HEK293 (cell line): ENCODE data around the gene PHAF1.

Source experiments
- KLF17 ChIP-seq: fragments of 450-650 bp; formaldehyde crosslinking; IDR thresholded peaks from 2 replicates; pipeline ENCODE4 v1.5.1; 2016; ENCODE audit warnings: missing biosample characterization, missing genetic modification characterization
- MEIS1 ChIP-seq: sonication (generic); formaldehyde crosslinking; IDR thresholded peaks from 2 replicates; pipeline ENCODE4 v1.8.1; 2022; ENCODE audit warnings: missing genetic modification reagents, mild to moderate bottlenecking, borderline replicate concordance
- PATZ1 ChIP-seq: fragments of 450-650 bp; formaldehyde crosslinking; IDR thresholded peaks from 2 replicates; pipeline ENCODE4 v1.5.1; 2016; ENCODE audit warnings: missing biosample characterization, missing genetic modification characterization
- PRDM1 ChIP-seq: fragments of 450-650 bp; formaldehyde crosslinking; IDR thresholded peaks from 2 replicates; pipeline ENCODE4; 2016; ENCODE audit warnings: missing biosample characterization, missing genetic modification characterization
- REST ChIP-seq: fragments of 450-650 bp; formaldehyde crosslinking; IDR thresholded peaks from 2 replicates; pipeline ENCODE4 v1.5.1; 2016; ENCODE audit warnings: missing biosample characterization, missing genetic modification characterization
- ZBTB20 ChIP-seq: fragments of 450-650 bp; formaldehyde crosslinking; IDR thresholded peaks from 2 replicates; pipeline ENCODE4 v1.5.1; 2016; ENCODE audit warnings: missing biosample characterization, missing genetic modification characterization
- ZBTB26 ChIP-seq: fragments of 450-650 bp; formaldehyde crosslinking; optimal IDR thresholded peaks from 2 replicates; pipeline ENCODE3; 2016; ENCODE audit warnings: missing biosample characterization, mild to moderate bottlenecking, missing genetic modification characterization
- ZBTB49 ChIP-seq: fragments of 450-650 bp; formaldehyde crosslinking; IDR thresholded peaks from 2 replicates; pipeline ENCODE4 v1.5.1; 2016; ENCODE audit warnings: missing biosample characterization, missing genetic modification characterization, low read depth
- ZFP41 ChIP-seq: fragments of 450-650 bp; formaldehyde crosslinking; IDR thresholded peaks from 2 replicates; pipeline ENCODE4 v1.5.1; 2016; ENCODE audit warnings: missing biosample characterization, missing genetic modification characterization, borderline replicate concordance
- ZNF133 ChIP-seq: fragments of 450-650 bp; formaldehyde crosslinking; IDR thresholded peaks from 2 replicates; pipeline ENCODE4 v1.5.1; 2016; ENCODE audit warnings: missing biosample characterization, missing genetic modification characterization
- ZNF157 ChIP-seq: fragments of 450-650 bp; formaldehyde crosslinking; IDR thresholded peaks from 2 replicates; pipeline ENCODE4 v1.5.1; 2016; ENCODE audit warnings: missing biosample characterization, missing genetic modification characterization
- ZNF302 ChIP-seq: fragments of 450-650 bp; formaldehyde crosslinking; IDR thresholded peaks from 2 replicates; pipeline ENCODE4 v1.5.1; 2016; ENCODE audit warnings: missing biosample characterization, missing genetic modification characterization, low read depth
- ZNF311 ChIP-seq: fragments of 450-650 bp; formaldehyde crosslinking; IDR thresholded peaks from 2 replicates; pipeline ENCODE4 v1.5.1; 2017; ENCODE audit warnings: missing biosample characterization, missing genetic modification characterization, borderline replicate concordance
- ZNF350 ChIP-seq: fragments of 450-650 bp; formaldehyde crosslinking; IDR thresholded peaks from 2 replicates; pipeline ENCODE4 v1.5.0; 2017; ENCODE audit warnings: missing biosample characterization, mild to moderate bottlenecking, missing genetic modification characterization
- ZNF366 ChIP-seq: fragments of 450-650 bp; formaldehyde crosslinking; conservative IDR thresholded peaks from 2 replicates; pipeline ENCODE4 v1.5.1; 2016; ENCODE audit warnings: missing biosample characterization, missing genetic modification characterization
- ZNF518A ChIP-seq: fragments of 450-650 bp; formaldehyde crosslinking; conservative IDR thresholded peaks from 2 replicates; pipeline ENCODE4 v1.5.1; 2016; ENCODE audit warnings: low read depth, missing biosample characterization, missing genetic modification characterization
- ZNF555 ChIP-seq: fragments of 450-650 bp; formaldehyde crosslinking; conservative IDR thresholded peaks from 2 replicates; pipeline ENCODE4 v1.5.1; 2017; ENCODE audit warnings: missing biosample characterization, mild to moderate bottlenecking, missing genetic modification characterization, inconsistent platforms
- ZNF571 ChIP-seq: fragments of 450-650 bp; formaldehyde crosslinking; IDR thresholded peaks from 2 replicates; pipeline ENCODE4 v1.5.0; 2017; ENCODE audit warnings: missing biosample characterization, missing genetic modification characterization
- ZNF600 ChIP-seq: fragments of 450-650 bp; formaldehyde crosslinking; IDR thresholded peaks from 2 replicates; pipeline ENCODE4 v1.5.1; 2016; ENCODE audit warnings: missing biosample characterization, missing genetic modification characterization
- ZNF626 ChIP-seq: fragments of 450-650 bp; sonication (Bioruptor Pico); formaldehyde crosslinking; IDR thresholded peaks from 2 replicates; pipeline ENCODE4 v1.5.1; 2018; ENCODE audit warnings: missing biosample characterization, missing genetic modification characterization, inconsistent platforms
- ZNF660 ChIP-seq: fragments of 450-650 bp; IDR thresholded peaks from 2 replicates; pipeline ENCODE4 v1.5.1; 2018; ENCODE audit warnings: missing biosample characterization, mild to moderate bottlenecking, missing genetic modification characterization
- ZNF776 ChIP-seq: fragments of 450-650 bp; formaldehyde crosslinking; IDR thresholded peaks from 2 replicates; pipeline ENCODE4 v1.5.0; 2017; ENCODE audit warnings: missing biosample characterization, missing genetic modification characterization, borderline replicate concordance
- ZSCAN16 ChIP-seq: fragments of 450-650 bp; formaldehyde crosslinking; IDR thresholded peaks from 2 replicates; pipeline ENCODE4 v1.5.1; 2016; ENCODE audit warnings: missing biosample characterization, missing genetic modification characterization
- ZXDB ChIP-seq: fragments of 450-650 bp; formaldehyde crosslinking; IDR thresholded peaks from 2 replicates; pipeline ENCODE4 v1.5.1; 2016; ENCODE audit warnings: missing biosample characterization, missing genetic modification characterization

Gene PHAF1

GRCh38 chr16:67109407-67110135, at the start of gene PHAF1 (continued):
- TF ChIP-seq ZBTB49: no peak
- TF ChIP-seq ZNF157 (tag by site-specific recombination): no peak
- TF ChIP-seq ZNF776 (tag by site-specific recombination): no peak
- TF ChIP-seq ZNF350 (tag by site-specific recombination): no peak
- no peak for TF ChIP-seq ZNF518A (tag by site-specific recombination)
- TF ChIP-seq ZSCAN16: no peak
- 0 out of 2 replicates have a peak, but pooled peaks have one; percentile 51 for TF ChIP-seq ZXDB (tag by site-specific recombination)
- TF ChIP-seq ZNF311 (tag by site-specific recombination): no peak
- no peak for TF ChIP-seq PRDM1 (tag by site-specific recombination)
- no peak for TF ChIP-seq ZNF571 (tag by site-specific recombination)
- peak; percentile 67 for TF ChIP-seq PATZ1 (tag by site-specific recombination)
- no peak for TF ChIP-seq REST
- TF ChIP-seq ZNF366: no peak
- no peak for TF ChIP-seq ZNF133
- TF ChIP-seq MEIS1 (CRISPR knock-in tag): no peak
- peak; percentile 83 for TF ChIP-seq ZBTB26
- TF ChIP-seq ZNF555 (tag by site-specific recombination): no peak
- no peak for TF ChIP-seq ZNF302 (tag by site-specific recombination)
- TF ChIP-seq ZNF660: peak; percentile 42; the same call in 1 of the 2 replicates
- peak; percentile 91 for TF ChIP-seq ZNF600 (tag by site-specific recombination)
- TF ChIP-seq KLF17 (tag by site-specific recombination): no peak
- TF ChIP-seq ZBTB20: peak; percentile 19; the same call in 1 of the 2 replicates
- no peak for TF ChIP-seq ZNF626 (tag by site-specific recombination)
- TF ChIP-seq ZFP41 (tag by site-specific recombination): no peak
